BE2C (cell line): ENCODE results near the gene ZRANB1.

Experiments
- DNase-seq: peaks from one replicate; pipeline ENCODE4 v3.0.0-alpha.2; 2020
- H3K27me3 ChIP-seq: fragments of 250-450 bp; sonication (Bioruptor Pico); 2 replicates; pipeline ENCODE4 v1.5.1; 2020; ENCODE audit warnings: mild to moderate bottlenecking
- H3K36me3 ChIP-seq: fragments of 250-450 bp; sonication (Bioruptor Pico); 2 replicates; pipeline ENCODE4 v1.5.1; 2020; ENCODE audit warnings: mild to moderate bottlenecking
- H3K4me1 ChIP-seq: fragments of 250-450 bp; sonication (Bioruptor Pico); 2 replicates; pipeline ENCODE4 v1.5.1; 2020
- H3K4me3 ChIP-seq: 2 replicates; pipeline ENCODE4 v1.5.1; 2011; ENCODE audit warnings: low read depth, low read length
- H3K9me3 ChIP-seq: fragments of 250-450 bp; sonication (Bioruptor Pico); 2 replicates; pipeline ENCODE4 v1.5.1; 2020
- TF ChIP-seq, protein P1 (sequence below): IDR thresholded peaks from 2 replicates; pipeline ENCODE4 v1.5.1; 2012; ENCODE audit warnings: mild to moderate bottlenecking, low read depth, low read length

ZRANB1 gene

DNA sequence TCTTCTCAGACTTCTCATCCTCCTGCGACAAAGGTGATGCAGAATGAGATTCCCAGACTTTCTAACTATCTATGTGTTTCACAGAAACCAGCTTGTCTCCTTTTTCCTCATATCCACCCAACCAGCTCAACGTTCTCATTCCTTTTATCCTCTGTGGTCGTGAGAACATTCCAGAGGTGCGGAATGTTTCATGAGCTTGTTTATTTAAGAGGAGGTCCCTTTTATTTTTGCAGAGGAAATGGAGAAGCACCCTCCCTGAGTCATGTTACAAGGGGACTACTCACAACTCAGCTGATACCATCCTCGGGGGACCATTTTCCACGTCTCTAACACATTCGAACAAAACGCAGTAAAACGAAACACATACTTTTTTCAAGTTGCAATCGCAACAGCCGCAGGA lies 93.2 kb downstream of the ZRANB1 start:
- Histone ChIP-seq H3K27me3 (no peaks in the 10 kb centered on the region), H3K9me3 (no peaks in the 10 kb centered on the region), H3K4me1 (peaks cover 30% of the 10 kb centered on the region), H3K4me3 (no peak overlapping the region), H3K36me3 (peaks cover 8% of the 10 kb centered on the region; the same call in 1 of the 2 replicates)
- DNase-seq, result no peak
- TF ChIP-seq, protein P1, sequence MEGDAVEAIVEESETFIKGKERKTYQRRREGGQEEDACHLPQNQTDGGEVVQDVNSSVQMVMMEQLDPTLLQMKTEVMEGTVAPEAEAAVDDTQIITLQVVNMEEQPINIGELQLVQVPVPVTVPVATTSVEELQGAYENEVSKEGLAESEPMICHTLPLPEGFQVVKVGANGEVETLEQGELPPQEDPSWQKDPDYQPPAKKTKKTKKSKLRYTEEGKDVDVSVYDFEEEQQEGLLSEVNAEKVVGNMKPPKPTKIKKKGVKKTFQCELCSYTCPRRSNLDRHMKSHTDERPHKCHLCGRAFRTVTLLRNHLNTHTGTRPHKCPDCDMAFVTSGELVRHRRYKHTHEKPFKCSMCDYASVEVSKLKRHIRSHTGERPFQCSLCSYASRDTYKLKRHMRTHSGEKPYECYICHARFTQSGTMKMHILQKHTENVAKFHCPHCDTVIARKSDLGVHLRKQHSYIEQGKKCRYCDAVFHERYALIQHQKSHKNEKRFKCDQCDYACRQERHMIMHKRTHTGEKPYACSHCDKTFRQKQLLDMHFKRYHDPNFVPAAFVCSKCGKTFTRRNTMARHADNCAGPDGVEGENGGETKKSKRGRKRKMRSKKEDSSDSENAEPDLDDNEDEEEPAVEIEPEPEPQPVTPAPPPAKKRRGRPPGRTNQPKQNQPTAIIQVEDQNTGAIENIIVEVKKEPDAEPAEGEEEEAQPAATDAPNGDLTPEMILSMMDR, result no peak

DNA sequence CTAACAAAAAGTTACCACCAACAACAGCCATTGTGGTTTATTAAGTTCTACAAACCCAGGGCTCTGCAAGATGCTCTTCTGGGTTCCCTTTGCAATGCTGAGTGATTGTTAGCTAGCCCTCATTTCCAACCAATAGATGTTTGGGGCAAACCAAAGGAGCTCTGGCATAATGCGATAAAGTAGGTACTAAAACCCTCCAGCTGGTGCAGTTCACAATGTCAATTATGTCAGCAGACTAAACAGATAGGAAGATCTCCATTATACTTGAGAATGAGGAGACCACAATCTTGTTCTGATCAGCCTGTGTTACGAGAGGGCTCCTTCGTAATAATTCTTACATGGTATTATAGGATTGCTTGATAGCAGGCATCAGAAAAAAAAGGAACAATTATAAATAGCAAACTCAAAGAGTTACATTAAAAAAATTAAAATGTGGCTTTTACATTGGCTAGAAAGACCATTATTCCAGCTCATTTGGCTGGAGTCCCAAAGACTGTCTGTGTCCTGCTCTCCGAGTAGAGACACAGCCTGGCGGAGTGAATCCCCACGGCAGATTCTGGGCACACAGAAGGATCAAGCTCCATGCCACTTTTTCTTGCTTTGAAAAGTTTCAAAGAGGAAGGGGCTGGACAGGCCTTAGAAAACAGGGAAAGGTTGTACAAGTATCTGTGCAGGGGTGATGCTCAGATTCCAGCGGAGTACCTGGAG lies 93.8 kb downstream of the ZRANB1 start:
- Histone ChIP-seq H3K36me3 (peaks cover 8% of the 10 kb centered on the region; the same call in 1 of the 2 replicates), H3K4me3 (no peak overlapping the region)

GRCh38 chr10:125037145-125037877 lies 95.4 kb downstream of the ZRANB1 start:
- TF ChIP-seq, protein P1, result no peak
- Histone ChIP-seq H3K36me3 (peaks cover 8% of the 10 kb centered on the region; the same call in 1 of the 2 replicates), H3K9me3 (no peaks in the 10 kb centered on the region), H3K4me1 (peaks cover 30% of the 10 kb centered on the region), H3K4me3 (no peak overlapping the region), H3K27me3 (no peaks in the 10 kb centered on the region)
- no peak for DNase-seq

More for the DNA sequence above, 93.8 kb downstream of the ZRANB1 start:
- Histone ChIP-seq H3K27me3 (no peaks in the 10 kb centered on the region), H3K9me3 (no peaks in the 10 kb centered on the region), H3K4me1 (peaks cover 30% of the 10 kb centered on the region)
- TF ChIP-seq, protein P1, result no peak
- DNase-seq, result peak; percentile 52
